Endometrium (tissue), 2 donors: Measurements from ENCODE around the gene RACGAP1.

ENCODE experiments used
- FAIRE-seq: peaks from 2 replicates; lab custom pipeline; 2012; peaks lifted over from hg19 to GRCh38; lab: Jason Lieb, UNC
- donor health status: control.
- donor health status: control.

RACGAP1 gene

DNA sequence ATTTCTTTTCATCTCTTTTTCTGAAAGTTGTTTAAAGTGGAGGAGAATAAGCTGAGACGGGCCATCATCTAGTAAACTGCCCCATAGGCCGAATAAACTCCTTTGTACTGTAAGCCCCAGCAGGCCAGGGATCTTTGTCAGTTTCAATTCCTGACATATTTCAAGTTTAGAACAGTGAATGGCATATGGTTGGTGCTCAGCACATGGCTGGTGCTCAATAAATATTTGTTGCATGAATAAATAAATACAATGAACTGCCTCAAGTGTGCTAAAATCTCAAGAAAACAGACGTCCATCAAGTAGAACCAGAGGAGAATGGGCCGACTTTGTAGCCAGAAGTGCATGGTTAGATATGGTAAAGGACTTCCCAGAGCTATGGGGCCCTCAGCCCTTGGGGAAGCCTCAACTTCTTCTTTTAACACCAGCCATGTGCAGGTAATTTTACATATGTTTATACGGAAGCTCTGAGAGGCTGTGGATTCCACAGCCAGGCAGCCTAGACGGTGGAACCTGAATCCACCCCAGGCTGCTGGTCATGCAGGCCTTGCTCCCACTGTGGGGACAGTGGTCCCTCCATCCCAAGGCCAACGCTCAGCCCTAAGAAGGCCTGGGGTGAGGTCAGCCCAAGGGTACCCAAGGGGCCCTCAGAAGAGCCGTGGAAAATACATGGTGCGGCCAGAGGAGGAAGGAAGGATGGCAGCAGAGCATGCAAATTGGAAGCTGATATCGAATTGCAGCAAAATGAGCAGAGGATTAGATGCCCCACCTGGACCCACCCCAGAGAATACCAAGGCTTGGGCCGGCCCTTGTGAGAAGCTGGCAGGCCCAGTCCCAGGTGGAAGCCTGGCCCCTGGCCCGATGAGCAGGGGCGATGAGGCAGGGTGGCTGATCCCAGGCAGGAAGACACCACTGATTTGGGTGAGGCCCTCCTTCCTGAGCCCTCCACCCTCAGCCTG is 83.5 kb downstream of the RACGAP1 start:
- FAIRE-seq, result no peak

DNA sequence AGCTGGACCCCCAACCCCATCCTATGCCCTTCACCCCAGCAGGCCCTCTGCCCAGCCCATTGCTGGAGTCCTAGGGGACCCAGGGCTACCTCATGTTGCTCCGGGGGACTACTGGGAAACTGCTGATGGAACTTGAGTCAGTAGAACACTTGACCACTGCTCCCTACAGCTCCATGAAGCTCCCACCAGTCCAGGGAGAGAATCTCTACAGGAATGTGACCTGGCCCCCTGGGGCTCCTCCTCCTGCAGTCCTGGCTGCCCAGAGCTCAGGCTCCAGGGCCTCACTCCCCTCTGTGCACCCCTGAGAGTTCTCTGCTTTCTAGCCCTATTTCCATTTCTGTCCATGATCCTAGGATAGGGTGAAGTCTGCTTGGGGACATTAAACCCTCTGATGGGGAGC is 85.6 kb downstream of the RACGAP1 start:
- no peak for FAIRE-seq

DNA sequence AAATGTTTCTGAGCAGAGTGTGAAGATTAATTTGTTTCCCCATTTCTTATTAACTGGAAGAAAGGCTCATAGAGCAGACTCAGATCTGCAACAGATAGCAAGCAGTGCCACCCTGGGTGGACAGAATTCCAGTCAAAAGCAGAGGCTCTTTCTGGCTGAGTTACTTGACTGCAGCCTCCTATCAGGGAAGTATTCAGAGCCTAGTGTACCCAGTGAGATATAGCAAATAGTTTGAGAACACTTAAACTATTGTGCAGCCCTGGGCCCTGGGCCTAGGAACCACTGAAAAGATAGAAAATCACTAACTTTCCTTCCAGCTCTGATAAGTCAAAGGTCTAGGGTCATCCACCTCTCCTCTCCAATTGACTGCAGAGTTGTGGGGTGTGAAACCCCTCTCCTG is 86.0 kb downstream of the RACGAP1 start:
- no peak for FAIRE-seq
